ENCODE data around the gene PRKCE.
A peak's percentile ranks its signal among the peaks of the same experiment; 100 is the strongest.
"Not testable (repeated sequence)": the region's sequence is repeated elsewhere in the genome, so short reads cannot be mapped to it uniquely, and the experiment has no call there.

Gene PRKCE

GRCh38 chr2:45852450-45853150 lies 201.1 kb downstream of the PRKCE start:
- peaks cover 10% of the 10 kb centered on the region for H3K4me1 Mint-ChIP-seq
- H3K9me3 Mint-ChIP-seq: peaks cover 2% of the 10 kb centered on the region
- no peaks in the 10 kb centered on the region for H3K27me3 Mint-ChIP-seq
- H3K27ac Mint-ChIP-seq: no peak overlapping the region
- CTCF ChIA-PET: no interaction called here
- peaks cover 9% of the 10 kb centered on the region for H3K36me3 Mint-ChIP-seq
- H3K4me3 Mint-ChIP-seq: no peak overlapping the region
- no peak for DNase-seq

- Mint-ChIP-seq H3K4me1 (peaks cover 20% of the 10 kb centered on the region), H3K36me3 (peaks cover 3% of the 10 kb centered on the region), H3K27ac (no peak overlapping the region), H3K27me3 (no peaks in the 10 kb centered on the region), H3K9me3 (peaks cover 2% of the 10 kb centered on the region), H3K4me3 (no peak overlapping the region)
- DNase-seq: no peak
- CTCF ChIA-PET: interaction anchor here (1.3 kb wide), 1 partner anchor 43 kb away, joined by 3 read pairs; no protein-coding TSS in a partner anchor
Measured at GRCh38 chr2:45855374-45855773, 203.9 kb downstream of the PRKCE start.

- peaks cover 31% of the 10 kb centered on the region for H3K4me1 Mint-ChIP-seq
- no peak overlapping the region for H3K27ac Mint-ChIP-seq
- no peaks in the 10 kb centered on the region for H3K27me3 Mint-ChIP-seq
- peaks cover 3% of the 10 kb centered on the region for H3K36me3 Mint-ChIP-seq
- CTCF ChIA-PET: interaction anchor here (0.6 to 2.1 kb wide), 2 partner anchors 33 to 76 kb away, joined by 3 to 7 read pairs; no protein-coding TSS in a partner anchor
- H3K4me3 Mint-ChIP-seq: no peak overlapping the region
- H3K9me3 Mint-ChIP-seq: no peaks in the 10 kb centered on the region
- DNase-seq: no peak
Measured at GRCh38 chr2:45856391-45857274, 205.2 kb downstream of the PRKCE start.

- Mint-ChIP-seq H3K4me1 (peaks cover 37% of the 10 kb centered on the region), H3K27ac (no peak overlapping the region), H3K27me3 (no peaks in the 10 kb centered on the region), H3K36me3 (peaks cover 3% of the 10 kb centered on the region), H3K4me3 (no peak overlapping the region), H3K9me3 (no peaks in the 10 kb centered on the region)
- DNase-seq: no peak
- CTCF ChIA-PET: interaction anchor here (0.6 to 2.1 kb wide), 2 partner anchors 34 to 77 kb away, joined by 3 to 7 read pairs; no protein-coding TSS in a partner anchor
Measured at GRCh38 chr2:45857275-45857609, 205.8 kb downstream of the PRKCE start.

GRCh38 chr2:45857867-45858520 lies 206.5 kb downstream of the PRKCE start:
- DNase-seq: no peak
- H3K27ac Mint-ChIP-seq: no peak overlapping the region
- H3K4me3 Mint-ChIP-seq: no peak overlapping the region
- H3K9me3 Mint-ChIP-seq: no peaks in the 10 kb centered on the region
- H3K4me1 Mint-ChIP-seq: peaks cover 44% of the 10 kb centered on the region
- H3K27me3 Mint-ChIP-seq: no peaks in the 10 kb centered on the region
- H3K36me3 Mint-ChIP-seq: no peaks in the 10 kb centered on the region
- CTCF ChIA-PET: interaction anchor here (1.0 to 2.1 kb wide), 3 partner anchors 14 to 78 kb away, joined by 3 to 7 read pairs (median 3); no protein-coding TSS in a partner anchor

GRCh38 chr2:45858872-45859271 lies 207.4 kb downstream of the PRKCE start:
- not testable (repeated sequence) for H3K4me3 Mint-ChIP-seq, H3K27me3 Mint-ChIP-seq, H3K9me3 Mint-ChIP-seq, H3K36me3 Mint-ChIP-seq, H3K27ac Mint-ChIP-seq, DNase-seq
- peaks cover 52% of the 10 kb centered on the region for H3K4me1 Mint-ChIP-seq
- CTCF ChIA-PET: interaction anchor here (1.3 to 2.1 kb wide), 2 partner anchors 29 to 79 kb away, joined by 3 to 7 read pairs; no protein-coding TSS in a partner anchor

GRCh38 chr2:45859682-45860081 lies 208.2 kb downstream of the PRKCE start:
- Mint-ChIP-seq H3K9me3 (no peaks in the 10 kb centered on the region), H3K36me3 (no peaks in the 10 kb centered on the region), H3K27me3 (no peaks in the 10 kb centered on the region), H3K4me3 (no peak overlapping the region), H3K4me1 (peaks cover 52% of the 10 kb centered on the region), H3K27ac (peak overlapping the region; percentile 12)
- CTCF ChIA-PET: interaction anchor here (0.7 to 1.3 kb wide), 4 partner anchors 10 to 81 kb away, joined by 3 read pairs; no protein-coding TSS in a partner anchor
- DNase-seq: no peak

GRCh38 chr2:45860136-45861121 lies 209.0 kb downstream of the PRKCE start:
- Mint-ChIP-seq H3K9me3 (no peaks in the 10 kb centered on the region), H3K27me3 (no peaks in the 10 kb centered on the region), H3K4me3 (peak overlapping the region; percentile 67), H3K36me3 (peaks cover 2% of the 10 kb centered on the region), H3K27ac (peak overlapping the region; percentile 88), H3K4me1 (peaks cover 57% of the 10 kb centered on the region)
- CTCF ChIA-PET: interaction anchor here (0.7 to 1.3 kb wide), 4 partner anchors 11 to 82 kb away, joined by 3 read pairs; no protein-coding TSS in a partner anchor
- peak; percentile 58 for DNase-seq

GRCh38 chr2:45862843-45863242 lies 211.4 kb downstream of the PRKCE start:
- H3K9me3 Mint-ChIP-seq: no peaks in the 10 kb centered on the region
- peaks cover 4% of the 10 kb centered on the region for H3K36me3 Mint-ChIP-seq
- H3K27ac Mint-ChIP-seq: peak overlapping the region; percentile 60
- DNase-seq: peak; percentile 37
- no peaks in the 10 kb centered on the region for H3K27me3 Mint-ChIP-seq
- CTCF ChIA-PET: interaction anchor here (0.6 to 1.6 kb wide), 3 partner anchors 41 to 73 kb away, joined by 3 to 5 read pairs (median 3); no protein-coding TSS in a partner anchor
- peaks cover 61% of the 10 kb centered on the region for H3K4me1 Mint-ChIP-seq
- no peak overlapping the region for H3K4me3 Mint-ChIP-seq

GRCh38 chr2:45864121-45864520 lies 212.6 kb downstream of the PRKCE start:
- Mint-ChIP-seq H3K27me3 (no peaks in the 10 kb centered on the region), H3K36me3 (peaks cover 4% of the 10 kb centered on the region), H3K27ac (no peak overlapping the region), H3K4me1 (peaks cover 60% of the 10 kb centered on the region), H3K4me3 (no peak overlapping the region), H3K9me3 (no peaks in the 10 kb centered on the region)
- CTCF ChIA-PET: interaction anchor here (1.6 kb wide), 1 partner anchor 71 kb away, joined by 5 read pairs; no protein-coding TSS in a partner anchor
- no peak for DNase-seq

GRCh38 chr2:45867349-45867748 lies 215.9 kb downstream of the PRKCE start:
- CTCF ChIA-PET: no interaction called here

GRCh38 chr2:45867800-45868199 lies 216.3 kb downstream of the PRKCE start:
- Mint-ChIP-seq H3K4me1 (peaks cover 32% of the 10 kb centered on the region), H3K36me3 (peaks cover 4% of the 10 kb centered on the region), H3K4me3 (no peak overlapping the region), H3K27ac (no peak overlapping the region), H3K9me3 (no peaks in the 10 kb centered on the region), H3K27me3 (no peaks in the 10 kb centered on the region)
- CTCF ChIA-PET: no interaction called here
- DNase-seq: no peak

More at GRCh38 chr2:45867349-45867748, 215.9 kb downstream of the PRKCE start:
- H3K27ac Mint-ChIP-seq: no peak overlapping the region
- peaks cover 36% of the 10 kb centered on the region for H3K4me1 Mint-ChIP-seq
- no peaks in the 10 kb centered on the region for H3K9me3 Mint-ChIP-seq
- H3K27me3 Mint-ChIP-seq: no peaks in the 10 kb centered on the region
- H3K36me3 Mint-ChIP-seq: peaks cover 4% of the 10 kb centered on the region
- H3K4me3 Mint-ChIP-seq: no peak overlapping the region
- DNase-seq: no peak

GRCh38 chr2:45869165-45869501 lies 217.7 kb downstream of the PRKCE start:
- CTCF ChIA-PET: interaction anchor here (0.7 to 1.4 kb wide), 3 partner anchors 20 to 91 kb away, joined by 3 read pairs; no protein-coding TSS in a partner anchor
- H3K4me3 Mint-ChIP-seq: no peak overlapping the region
- no peaks in the 10 kb centered on the region for H3K27me3 Mint-ChIP-seq
- peaks cover 4% of the 10 kb centered on the region for H3K36me3 Mint-ChIP-seq
- H3K9me3 Mint-ChIP-seq: no peaks in the 10 kb centered on the region
- DNase-seq: no peak
- H3K27ac Mint-ChIP-seq: no peak overlapping the region
- H3K4me1 Mint-ChIP-seq: peaks cover 25% of the 10 kb centered on the region
